OCI-LY7 (cell line): ENCODE measurements around the gene SRD5A3. TPM values are rescaled to one million over a fixed set of nuclear protein-coding genes. Genes with fewer than 3 reads are reported as not detected.
A peak's percentile ranks its signal among the peaks of the same experiment; 100 is the strongest.

Experiments used
- BruUV-seq: library from RNA; stranded (reverse); fragments of 400-500 nt; replicated peaks from 2 replicates; lab custom pipeline; 2021; lab: Mats Ljungman, UMichigan
- CTCF ChIA-PET: fragments of 300-600 bp; sonication (Branson Sonifier 250); formaldehyde crosslinking; loops from one replicate; lab custom pipeline; 2022; ENCODE audit warnings: antibody characterized with exemption; ENCODE audit not compliant: unreplicated experiment; lab: Charles Lee
- POLR2A ChIA-PET: fragments of 300-600 bp; sonication (Branson Sonifier 250); formaldehyde crosslinking; loops from one replicate; lab custom pipeline; 2022; ENCODE audit warnings: antibody characterized with exemption; lab: Charles Lee
- DNase-seq: peaks from one replicate; pipeline ENCODE4 v3.0.0-alpha.2; 2015; ENCODE audit warnings: low spot score
- H2AFZ ChIP-seq: fragments of 200-600 bp; sonication (generic), shearing (Covaris generic); 2 replicates; pipeline ENCODE4 v1.6.1; 2014; ENCODE audit warnings: mild to moderate bottlenecking, antibody characterized with exemption, low read length, moderate library complexity
- H3K27ac ChIP-seq: fragments of 200-600 bp; sonication (generic); 2 replicates; pipeline ENCODE4 v1.5.1; 2014; ENCODE audit warnings: mixed run types, low read depth, mild to moderate bottlenecking, moderate library complexity, low read length, inconsistent platforms; ENCODE audit not compliant: poor library complexity, severe bottlenecking
- H3K36me3 ChIP-seq: fragments of 200-600 bp; sonication (generic); 2 replicates; pipeline ENCODE4 v1.6.1; 2014; ENCODE audit warnings: mild to moderate bottlenecking, antibody characterized with exemption, low read length, moderate library complexity, mixed read lengths; ENCODE audit not compliant: insufficient read depth
- H3K4me1 ChIP-seq: fragments of 200-600 bp; sonication (generic); 2 replicates; pipeline ENCODE4 v1.5.1; 2014; ENCODE audit warnings: mild to moderate bottlenecking, low read length; ENCODE audit not compliant: insufficient read depth, poor library complexity, severe bottlenecking
- H3K4me2 ChIP-seq: fragments of 200-600 bp; sonication (generic); 2 replicates; pipeline ENCODE4 v1.6.1; 2014; ENCODE audit warnings: mild to moderate bottlenecking, low read length
- H3K4me3 ChIP-seq: fragments of 200-600 bp; sonication (generic); 2 replicates; pipeline ENCODE4 v1.5.1; 2014; ENCODE audit warnings: mild to moderate bottlenecking, low read depth, low read length; ENCODE audit not compliant: poor library complexity, severe bottlenecking
- H3K79me2 ChIP-seq: fragments of 200-600 bp; sonication (generic); 2 replicates; pipeline ENCODE4 v1.6.1; 2016; ENCODE audit warnings: low read depth, mild to moderate bottlenecking, low read length, moderate library complexity, mixed read lengths; ENCODE audit not compliant: insufficient read depth
- H3K9me2 ChIP-seq: fragments of 200-600 bp; sonication (generic); 2 replicates; pipeline ENCODE4 v1.6.1; 2016; ENCODE audit warnings: mild to moderate bottlenecking, low read length, mixed read lengths; ENCODE audit not compliant: insufficient read depth
- H3K9me3 ChIP-seq: fragments of 200-600 bp; sonication (generic); 2 replicates; pipeline ENCODE4 v1.6.1; 2014; ENCODE audit warnings: mild to moderate bottlenecking, mixed run types, low read length, mixed read lengths
- H4K20me1 ChIP-seq: fragments of 200-600 bp; sonication (generic); 2 replicates; pipeline ENCODE4 v1.6.1; 2014; ENCODE audit warnings: mild to moderate bottlenecking, antibody characterized with exemption, low read length, moderate library complexity, mixed read lengths; ENCODE audit not compliant: insufficient read depth
- EZH2phosphoT487 ChIP-seq: fragments of 200-600 bp; sonication (generic); IDR thresholded peaks from 2 replicates; pipeline ENCODE4 v1.6.1; 2018; ENCODE audit warnings: low read depth, borderline replicate concordance, mild to moderate bottlenecking, mixed run types, antibody characterized with exemption, low read length, moderate library complexity, mixed read lengths
- intact Hi-C: fragments of 100-400 bp; cut with micrococcal nuclease; formaldehyde crosslinking; loops from one replicate; pipeline ENCODE4 v1.10.0; 2022; ENCODE audit not compliant: unreplicated experiment
- total RNA-seq, 2 experiments: library from RNA; depleted of rRNA in 1 of 2; stranded (reverse); fragments of >200 nt in 1 of 2; shearing (Covaris generic) in 1 of 2; gene quantifications; 2 replicates each; pipeline ENCODE4 v1.2.3, GENCODE V29; 2014 to 2022
- TF ChIP-seq, protein P1 (sequence below): fragments of 200-600 bp; sonication (generic); conservative IDR thresholded peaks from 2 replicates; pipeline ENCODE4 v1.5.1; 2014; ENCODE audit warnings: mild to moderate bottlenecking, antibody characterized with exemption, low read length, moderate library complexity, mixed read lengths

SRD5A3 gene
- total RNA-seq, 2 experiments from 2014 or later: 3.9 to 15.3 TPM

- no peaks in the 10 kb centered on the region for H3K36me3 ChIP-seq
- H3K4me2 ChIP-seq: no peak overlapping the region
- no peak overlapping the region for H3K27ac ChIP-seq
- H3K9me3 ChIP-seq: no peaks in the 10 kb centered on the region
- H3K4me1 ChIP-seq: no peaks in the 10 kb centered on the region
- CTCF ChIA-PET: no interaction called here
- no peaks in the 10 kb centered on the region for H3K9me2 ChIP-seq
- intact Hi-C loops: no loop called here
- H3K79me2 ChIP-seq: no peaks in the 10 kb centered on the region
- TF ChIP-seq, protein P1, sequence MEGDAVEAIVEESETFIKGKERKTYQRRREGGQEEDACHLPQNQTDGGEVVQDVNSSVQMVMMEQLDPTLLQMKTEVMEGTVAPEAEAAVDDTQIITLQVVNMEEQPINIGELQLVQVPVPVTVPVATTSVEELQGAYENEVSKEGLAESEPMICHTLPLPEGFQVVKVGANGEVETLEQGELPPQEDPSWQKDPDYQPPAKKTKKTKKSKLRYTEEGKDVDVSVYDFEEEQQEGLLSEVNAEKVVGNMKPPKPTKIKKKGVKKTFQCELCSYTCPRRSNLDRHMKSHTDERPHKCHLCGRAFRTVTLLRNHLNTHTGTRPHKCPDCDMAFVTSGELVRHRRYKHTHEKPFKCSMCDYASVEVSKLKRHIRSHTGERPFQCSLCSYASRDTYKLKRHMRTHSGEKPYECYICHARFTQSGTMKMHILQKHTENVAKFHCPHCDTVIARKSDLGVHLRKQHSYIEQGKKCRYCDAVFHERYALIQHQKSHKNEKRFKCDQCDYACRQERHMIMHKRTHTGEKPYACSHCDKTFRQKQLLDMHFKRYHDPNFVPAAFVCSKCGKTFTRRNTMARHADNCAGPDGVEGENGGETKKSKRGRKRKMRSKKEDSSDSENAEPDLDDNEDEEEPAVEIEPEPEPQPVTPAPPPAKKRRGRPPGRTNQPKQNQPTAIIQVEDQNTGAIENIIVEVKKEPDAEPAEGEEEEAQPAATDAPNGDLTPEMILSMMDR: no peak
- TF ChIP-seq EZH2phosphoT487: no peak
- no peak overlapping the region for H2AFZ ChIP-seq
- H3K4me3 ChIP-seq: no peak overlapping the region
- H4K20me1 ChIP-seq: no peaks in the 10 kb centered on the region
- no TSS peak for BruUV-seq
- POLR2A ChIA-PET: interaction anchor here (0.5 kb wide), 1 partner anchor 141 kb away, joined by 3 read pairs; no protein-coding TSS in a partner anchor
- no peak for DNase-seq
Observed at GRCh38 chr4:55311792-55312488, 34.1 kb upstream of the SRD5A3 start.

GRCh38 chr4:55312489-55313101 is 33.4 kb upstream of the SRD5A3 start:
- Histone ChIP-seq H3K27ac (no peak overlapping the region), H3K36me3 (no peaks in the 10 kb centered on the region), H3K4me1 (no peaks in the 10 kb centered on the region), H3K79me2 (no peaks in the 10 kb centered on the region), H2AFZ (no peak overlapping the region), H4K20me1 (no peaks in the 10 kb centered on the region), H3K4me2 (no peak overlapping the region), H3K9me3 (no peaks in the 10 kb centered on the region), H3K4me3 (no peak overlapping the region), H3K9me2 (no peaks in the 10 kb centered on the region)
- DNase-seq: peak; percentile 50
- CTCF ChIA-PET: no interaction called here
- intact Hi-C loops: no loop called here
- TF ChIP-seq EZH2phosphoT487: no peak
- TF ChIP-seq, protein P1: peak; percentile 79
- no TSS peak for BruUV-seq
- POLR2A ChIA-PET: interaction anchor here (0.5 kb wide), 2 partner anchors 142 to 250 kb away, joined by 3 read pairs; no protein-coding TSS in a partner anchor
